CD8-positive, alpha-beta memory T cell (primary cell): ENCODE data around the gene PFKFB2. TPM values are rescaled to one million over a fixed set of nuclear protein-coding genes. Genes with fewer than 3 reads are reported as not detected.

Experiments
- CTCF ChIA-PET: fragments of 350-600 bp; sonication (Branson Sonifier 250); formaldehyde crosslinking; loops from one replicate; lab custom pipeline; 2021; ENCODE audit warnings: antibody characterized with exemption; lab: Charles Lee
- POLR2A ChIA-PET: fragments of 350-600 bp; sonication (Branson Sonifier 250); formaldehyde crosslinking; loops from one replicate; lab custom pipeline; 2021; ENCODE audit warnings: antibody characterized with exemption; lab: Charles Lee
- DNase-seq, 5 donors: peaks; one replicate each; pipeline versions ENCODE4 v3.0.0 to v3.0.0-alpha.2; 2020 to 2022; ENCODE audit warnings: mixed read lengths in 1 of 5
- H3K27ac ChIP-seq: one replicate; pipeline ENCODE4 v1.7.0; 2013; ENCODE audit warnings: low read depth, mild to moderate bottlenecking, low read length, moderate library complexity
- H3K27me3 ChIP-seq: 2 replicates; pipeline ENCODE4 v1.7.0; 2013; ENCODE audit warnings: low read length, mild to moderate bottlenecking; ENCODE audit not compliant: insufficient read depth, poor library complexity, severe bottlenecking
- H3K36me3 ChIP-seq: 2 replicates; pipeline ENCODE4 v1.7.0; 2013; ENCODE audit warnings: mild to moderate bottlenecking, low read length, moderate library complexity; ENCODE audit not compliant: insufficient read depth
- H3K4me1 ChIP-seq: 2 replicates; pipeline ENCODE4 v1.7.0; 2013; ENCODE audit warnings: mild to moderate bottlenecking, low read length, moderate library complexity; ENCODE audit not compliant: insufficient read depth
- H3K4me3 ChIP-seq: 2 replicates; pipeline ENCODE4 v1.7.0; 2013; ENCODE audit warnings: mild to moderate bottlenecking, low read length
- H3K9me3 ChIP-seq: 2 replicates; pipeline ENCODE4 v1.7.0; 2013; ENCODE audit warnings: mild to moderate bottlenecking, low read length
- H3K27ac Mint-ChIP-seq, 8 donors: one replicate each; pipeline ENCODE4 v1.8.0; 2020 to 2021; ENCODE audit warnings: mixed read lengths in 8 of 8, mild to moderate bottlenecking in 6 of 8, inconsistent platforms in 3 of 8, moderate library complexity in 3 of 8
- H3K27me3 Mint-ChIP-seq, 2 donors: one replicate each; pipeline ENCODE4 v1.8.0; 2020 to 2021; ENCODE audit warnings: mixed read lengths in 2 of 2, mild to moderate bottlenecking in 1 of 2, moderate library complexity in 1 of 2
- H3K36me3 Mint-ChIP-seq, 3 donors: one replicate each; pipeline ENCODE4 v1.8.0; 2020 to 2021; ENCODE audit warnings: mixed read lengths in 3 of 3, inconsistent platforms in 1 of 3, mild to moderate bottlenecking in 1 of 3
- H3K4me1 Mint-ChIP-seq, 3 donors: one replicate each; pipeline ENCODE4 v1.8.0; 2020 to 2021; ENCODE audit warnings: mixed read lengths in 3 of 3, inconsistent platforms in 1 of 3, mild to moderate bottlenecking in 1 of 3
- H3K4me3 Mint-ChIP-seq, 7 donors: one replicate each; pipeline ENCODE4 v1.8.0; 2020 to 2021; ENCODE audit warnings: mixed read lengths in 7 of 7, mild to moderate bottlenecking in 6 of 7, moderate library complexity in 4 of 7, inconsistent platforms in 2 of 7
- H3K9me3 Mint-ChIP-seq, 5 donors: one replicate each; pipeline ENCODE4 v1.8.0; 2020 to 2022; ENCODE audit warnings: mixed read lengths in 5 of 5, mild to moderate bottlenecking in 3 of 5, moderate library complexity in 2 of 5, inconsistent platforms in 1 of 5
- polyA plus RNA-seq: library from polyadenylated mRNA; unstranded; fragments of 300-500 nt; fragmentation: Illumina TruSeq; gene quantifications from one replicate; pipeline ENCODE4 v1.2.3, GENCODE V29; 2021
- total RNA-seq, 2 experiments: library from RNA; stranded (reverse); gene quantifications; one replicate each; pipeline ENCODE4 v1.2.3, GENCODE V29; 2021

The PFKFB2 gene
- total and polyA plus RNA-seq, 3 experiments from 2014 or later: 0.29 to 3.9 (median 3.0) TPM

DNA sequence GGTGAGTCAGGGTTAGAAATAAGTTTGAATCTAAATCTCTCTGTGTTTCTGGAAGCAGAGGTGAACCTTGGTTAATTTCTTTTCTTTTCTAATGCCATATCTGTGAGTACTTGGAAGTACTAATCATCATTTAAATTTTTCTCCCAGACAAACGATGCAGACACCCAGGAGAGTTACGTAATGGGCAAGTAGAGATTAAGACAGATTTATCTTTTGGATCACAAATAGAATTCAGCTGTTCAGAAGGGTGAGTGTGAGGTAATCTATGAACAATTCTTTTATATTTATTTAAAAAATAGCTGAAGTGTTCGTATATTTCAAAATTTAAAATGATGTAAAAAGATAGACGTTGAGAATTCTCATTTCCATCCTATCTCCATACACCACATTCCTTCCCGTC, 62.2 kb downstream of the PFKFB2 start:
- H3K4me3 Mint-ChIP-seq: no peak overlapping the region
- Histone ChIP-seq H3K9me3 (no peaks in the 10 kb centered on the region), H3K36me3 (no peaks in the 10 kb centered on the region), H3K27me3 (no peaks in the 10 kb centered on the region), H3K4me1 (no peaks in the 10 kb centered on the region), H3K4me3 (no peak overlapping the region), H3K27ac (no peak overlapping the region)
- DNase-seq: no peak
- no peaks in the 10 kb centered on the region for H3K36me3 Mint-ChIP-seq
- POLR2A ChIA-PET: no interaction called here
- CTCF ChIA-PET: no interaction called here
- no peaks in the 10 kb centered on the region for H3K4me1 Mint-ChIP-seq
- no peaks in the 10 kb centered on the region for H3K9me3 Mint-ChIP-seq
- peaks cover 2 to 24% of the 10 kb centered on the region in 2 donors for H3K27me3 Mint-ChIP-seq
- H3K27ac Mint-ChIP-seq: no peak overlapping the region

DNA sequence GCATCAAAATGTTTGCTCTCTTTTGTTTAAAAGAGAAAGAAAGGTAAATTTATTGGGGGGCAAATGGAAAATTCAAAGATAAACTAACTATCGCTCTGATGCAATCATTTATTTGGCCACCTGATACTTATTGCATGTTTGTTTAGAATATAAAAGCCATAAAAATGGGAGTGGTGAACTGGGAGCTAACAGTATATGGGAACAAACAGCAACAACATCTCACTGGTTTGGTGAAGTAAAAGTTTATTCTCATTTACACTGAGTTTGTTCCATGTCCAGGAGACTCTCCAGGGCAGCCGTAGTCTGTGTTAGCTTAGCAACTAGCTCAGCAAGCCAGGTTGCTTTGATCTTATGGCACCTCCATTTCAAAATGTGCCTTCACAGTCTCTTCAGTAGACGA, 71.3 kb downstream of the PFKFB2 start:
- Mint-ChIP-seq H3K9me3 (peaks cover 14 to 26% (median 23%) of the 10 kb centered on the region in 5 donors), H3K27me3 (peaks cover 7 to 39% of the 10 kb centered on the region in 2 donors), H3K4me3 (no peak overlapping the region), H3K4me1 (no peaks in the 10 kb centered on the region), H3K36me3 (peaks cover 0 to 8% (median 2%) of the 10 kb centered on the region in 3 donors), H3K27ac (no peak overlapping the region)
- no peak overlapping the region for H3K27ac ChIP-seq
- no peak overlapping the region for H3K4me3 ChIP-seq
- no peak for DNase-seq
- POLR2A ChIA-PET: no interaction called here
- no peaks in the 10 kb centered on the region for H3K27me3 ChIP-seq
- no peaks in the 10 kb centered on the region for H3K4me1 ChIP-seq
- H3K9me3 ChIP-seq: peaks cover 12% of the 10 kb centered on the region
- H3K36me3 ChIP-seq: no peaks in the 10 kb centered on the region
- CTCF ChIA-PET: no interaction called here

DNA sequence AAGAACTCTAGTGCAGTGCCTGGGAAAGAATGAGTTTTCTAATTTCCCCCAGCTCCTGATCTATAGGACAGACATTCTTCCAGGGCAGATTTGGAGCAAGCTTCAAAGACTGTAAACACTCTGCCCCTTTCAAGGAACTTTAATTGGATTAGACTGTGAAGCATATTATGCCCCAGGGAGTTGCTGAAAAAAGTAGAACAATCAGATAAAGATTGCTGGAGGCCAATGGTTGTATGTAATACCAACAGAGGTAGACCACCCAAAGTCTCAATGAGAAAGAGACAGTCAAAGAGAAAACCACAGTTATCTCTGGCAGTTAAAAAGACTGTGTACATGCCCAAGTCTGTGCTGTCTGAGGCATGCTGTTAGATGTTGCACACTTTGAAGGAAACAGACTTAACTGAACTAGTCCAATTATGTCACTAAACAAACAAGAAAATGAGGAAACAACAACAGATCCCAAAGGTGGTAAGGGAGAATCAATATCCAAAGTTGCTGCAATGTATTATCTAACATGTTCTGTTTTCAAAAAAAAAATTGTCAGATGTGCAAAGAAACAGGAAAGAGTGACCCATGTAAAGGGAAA, 75.4 kb downstream of the PFKFB2 start:
- Mint-ChIP-seq H3K27ac (no peak overlapping the region), H3K9me3 (peaks cover 27 to 37% (median 36%) of the 10 kb centered on the region in 5 donors), H3K36me3 (peaks cover 0 to 7% (median 2%) of the 10 kb centered on the region in 3 donors), H3K4me3 (no peak overlapping the region), H3K27me3 (peaks cover 7 to 29% of the 10 kb centered on the region in 2 donors), H3K4me1 (no peaks in the 10 kb centered on the region)
- Histone ChIP-seq H3K4me1 (no peaks in the 10 kb centered on the region), H3K4me3 (no peak overlapping the region), H3K36me3 (no peaks in the 10 kb centered on the region), H3K27ac (no peak overlapping the region), H3K27me3 (no peaks in the 10 kb centered on the region), H3K9me3 (peaks cover 16% of the 10 kb centered on the region)
- POLR2A ChIA-PET: no interaction called here
- CTCF ChIA-PET: no interaction called here
- no peak for DNase-seq

GRCh38 chr1:207129053-207129452, 76.0 kb downstream of the PFKFB2 start:
- Histone ChIP-seq H3K36me3 (no peaks in the 10 kb centered on the region), H3K27me3 (no peaks in the 10 kb centered on the region), H3K4me1 (no peaks in the 10 kb centered on the region), H3K27ac (no peak overlapping the region), H3K4me3 (no peak overlapping the region), H3K9me3 (peaks cover 16% of the 10 kb centered on the region)
- H3K4me1 Mint-ChIP-seq: no peaks in the 10 kb centered on the region
- peaks cover 0 to 7% (median 2%) of the 10 kb centered on the region in 3 donors for H3K36me3 Mint-ChIP-seq
- H3K27me3 Mint-ChIP-seq: peaks cover 7 to 26% of the 10 kb centered on the region in 2 donors
- H3K4me3 Mint-ChIP-seq: no peak overlapping the region
- no peak overlapping the region for H3K27ac Mint-ChIP-seq
- no peak for DNase-seq
- peaks cover 27 to 37% (median 36%) of the 10 kb centered on the region in 5 donors for H3K9me3 Mint-ChIP-seq
- CTCF ChIA-PET: no interaction called here
- POLR2A ChIA-PET: no interaction called here

Other genes with a start within 250 kb of the PFKFB2 start
- gene IL20, start 187.7 kb upstream of the PFKFB2 start, total RNA-seq: not detected
- gene IL20, start 187.7 kb upstream of the PFKFB2 start, polyA plus RNA-seq: not detected
- gene IL24, start 155.8 kb upstream of the PFKFB2 start, total RNA-seq: 1 to 10 TPM; 2.0 to 2.9 TPM
- 22.5 TPM for gene IL24, start 155.8 kb upstream of the PFKFB2 start, polyA plus RNA-seq
- gene FCMR, start 131.3 kb upstream of the PFKFB2 start, total RNA-seq: 10 to 100 TPM; 75.1 to 75.6 TPM
- gene FCMR, start 131.3 kb upstream of the PFKFB2 start, polyA plus RNA-seq: 574 TPM
- gene PIGR, start 106.8 kb upstream of the PFKFB2 start, total RNA-seq: under 1 TPM; 0.04 to 0.33 TPM
- gene PIGR, start 106.8 kb upstream of the PFKFB2 start, polyA plus RNA-seq: not detected
- gene FCAMR, start 82.8 kb upstream of the PFKFB2 start, total RNA-seq: not detected
- not detected for gene FCAMR, start 82.8 kb upstream of the PFKFB2 start, polyA plus RNA-seq
- not detected for gene C1orf116, start 20.5 kb upstream of the PFKFB2 start, total RNA-seq
- gene C1orf116, start 20.5 kb upstream of the PFKFB2 start, polyA plus RNA-seq: not detected
- gene YOD1, start 2.1 kb upstream of the PFKFB2 start, total RNA-seq: 10 to 100 TPM; 10.3 to 10.6 TPM
- gene YOD1, start 2.1 kb upstream of the PFKFB2 start, polyA plus RNA-seq: 0.98 TPM
- under 1 TPM in 1 of 2 experiments, not detected in 1; 0.51 TPM for gene C4BPB, start 35.6 kb downstream of the PFKFB2 start, total RNA-seq
- gene C4BPB, start 35.6 kb downstream of the PFKFB2 start, polyA plus RNA-seq: not detected
- not detected for gene C4BPA, start 51.0 kb downstream of the PFKFB2 start, total RNA-seq
- not detected for gene C4BPA, start 51.0 kb downstream of the PFKFB2 start, polyA plus RNA-seq